Measurements from ENCODE around the gene RGS6. TPM values are rescaled to one million over a fixed set of nuclear protein-coding genes. Genes with fewer than 3 reads are reported as not detected.

The RGS6 gene
- total and polyA plus RNA-seq, 7 donors: 0.79 to 8.0 (median 1.6) TPM; not detected in 2

GRCh38 chr14:72237722-72238666, 305.8 kb downstream of the RGS6 start:
- no peaks in the 10 kb centered on the region for H3K9me3 ChIP-seq
- 61 to 76% methylated on average over 14 of the region's 14 CpGs for WGBS, 2 donors
- H3K27ac ChIP-seq: no peak overlapping the region
- no peak for DNase-seq
- intact Hi-C loops (cut with DNase I): no loop called here
- H3K4me3 ChIP-seq: no peak overlapping the region
- no peaks in the 10 kb centered on the region for H3K4me1 ChIP-seq
- no peak for TF ChIP-seq POLR2A (IDR thresholded peaks at IDR 0.05)
- TF ChIP-seq, protein P1, sequence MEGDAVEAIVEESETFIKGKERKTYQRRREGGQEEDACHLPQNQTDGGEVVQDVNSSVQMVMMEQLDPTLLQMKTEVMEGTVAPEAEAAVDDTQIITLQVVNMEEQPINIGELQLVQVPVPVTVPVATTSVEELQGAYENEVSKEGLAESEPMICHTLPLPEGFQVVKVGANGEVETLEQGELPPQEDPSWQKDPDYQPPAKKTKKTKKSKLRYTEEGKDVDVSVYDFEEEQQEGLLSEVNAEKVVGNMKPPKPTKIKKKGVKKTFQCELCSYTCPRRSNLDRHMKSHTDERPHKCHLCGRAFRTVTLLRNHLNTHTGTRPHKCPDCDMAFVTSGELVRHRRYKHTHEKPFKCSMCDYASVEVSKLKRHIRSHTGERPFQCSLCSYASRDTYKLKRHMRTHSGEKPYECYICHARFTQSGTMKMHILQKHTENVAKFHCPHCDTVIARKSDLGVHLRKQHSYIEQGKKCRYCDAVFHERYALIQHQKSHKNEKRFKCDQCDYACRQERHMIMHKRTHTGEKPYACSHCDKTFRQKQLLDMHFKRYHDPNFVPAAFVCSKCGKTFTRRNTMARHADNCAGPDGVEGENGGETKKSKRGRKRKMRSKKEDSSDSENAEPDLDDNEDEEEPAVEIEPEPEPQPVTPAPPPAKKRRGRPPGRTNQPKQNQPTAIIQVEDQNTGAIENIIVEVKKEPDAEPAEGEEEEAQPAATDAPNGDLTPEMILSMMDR (IDR thresholded peaks at IDR 0.05): no peak
- TF ChIP-seq EP300 (IDR thresholded peaks at IDR 0.05): no peak
- no peak for TF ChIP-seq POLR2AphosphoS5 (IDR thresholded peaks at IDR 0.05)
- H3K36me3 ChIP-seq: no peaks in the 10 kb centered on the region
- H3K27me3 ChIP-seq: no peaks in the 10 kb centered on the region

- Histone ChIP-seq H3K4me3 (no peak overlapping the region), H3K4me1 (peaks cover 0 to 9% (median 0%) of the 10 kb centered on the region in 4 donors), H3K36me3 (no peaks in the 10 kb centered on the region), H3K9me3 (no peaks in the 10 kb centered on the region), H3K27me3 (no peaks in the 10 kb centered on the region), H3K27ac (no peak overlapping the region)
- DNase-seq: no peak
- intact Hi-C loops (cut with DNase I): no loop called here
- WGBS, 2 donors: 55 to 74% methylated on average over 5 of the region's 5 CpGs
- TF ChIP-seq POLR2AphosphoS5 (IDR thresholded peaks at IDR 0.05): no peak
- no peak for TF ChIP-seq POLR2A (IDR thresholded peaks at IDR 0.05)
- no peak for TF ChIP-seq EP300 (IDR thresholded peaks at IDR 0.05)
- TF ChIP-seq, protein P1 (IDR thresholded peaks at IDR 0.05): no peak
Observed at GRCh38 chr14:72243309-72244293, 311.4 kb downstream of the RGS6 start.

GRCh38 chr14:72247896-72248465, 315.8 kb downstream of the RGS6 start:
- TF ChIP-seq EP300 (IDR thresholded peaks at IDR 0.05): no peak
- no peak for TF ChIP-seq POLR2AphosphoS5 (IDR thresholded peaks at IDR 0.05)
- no peak for TF ChIP-seq POLR2A (IDR thresholded peaks at IDR 0.05)
- TF ChIP-seq, protein P1 (IDR thresholded peaks at IDR 0.05): no peak
- Histone ChIP-seq H3K27ac (no peak overlapping the region), H3K9me3 (no peaks in the 10 kb centered on the region), H3K4me1 (peaks cover 0 to 9% (median 0%) of the 10 kb centered on the region in 4 donors), H3K27me3 (no peaks in the 10 kb centered on the region), H3K36me3 (no peaks in the 10 kb centered on the region), H3K4me3 (no peak overlapping the region)
- intact Hi-C loops (cut with DNase I): no loop called here
- 83 to 89% methylated on average over 1 of the region's 1 CpG for WGBS, 2 donors
- DNase-seq: no peak

- Histone ChIP-seq H3K36me3 (no peaks in the 10 kb centered on the region), H3K4me1 (no peaks in the 10 kb centered on the region), H3K27me3 (no peaks in the 10 kb centered on the region), H3K9me3 (no peaks in the 10 kb centered on the region), H3K4me3 (no peak overlapping the region), H3K27ac (no peak overlapping the region)
- intact Hi-C loops (cut with DNase I): no loop called here
- WGBS, 2 donors: 86 to 93% methylated on average over 2 of the region's 2 CpGs
- no peak for DNase-seq
- no peak for TF ChIP-seq POLR2AphosphoS5 (IDR thresholded peaks at IDR 0.05)
- TF ChIP-seq POLR2A (IDR thresholded peaks at IDR 0.05): no peak
- TF ChIP-seq, protein P1 (IDR thresholded peaks at IDR 0.05): no peak
- no peak for TF ChIP-seq EP300 (IDR thresholded peaks at IDR 0.05)
Observed at GRCh38 chr14:72253503-72253902, 321.3 kb downstream of the RGS6 start.
